Heart right ventricle (tissue), 16 donors: ENCODE measurements around the gene ZNF85. TPM values are rescaled to one million over a fixed set of nuclear protein-coding genes. Genes with fewer than 3 reads are reported as not detected.
A peak's percentile ranks its signal among the peaks of the same experiment; 100 is the strongest.

ENCODE experiments used
- ATAC-seq, 8 donors: fragments of 200-7000 bp; cut with Tn5 transposase; one replicate each; pipeline ENCODE4 v1.9.1; 2020; ENCODE audit warnings: mild to moderate bottlenecking in 8 of 8, moderate library complexity in 8 of 8, moderate number of reproducible peaks in 1 of 8
- DNase-seq, 2 donors: peaks; one replicate each; pipeline ENCODE4 v3.0.0-alpha.2; 2020
- H3K27ac ChIP-seq, 10 donors: fragments of 200-600 bp; sonication (generic) in 2 of 10; one replicate each; pipeline versions ENCODE4 v1.5.0 to v1.8.0; 2020 to 2022; ENCODE audit warnings: mild to moderate bottlenecking in 3 of 10
- H3K27me3 ChIP-seq, 7 donors: fragments of 200-600 bp; one replicate each; pipeline ENCODE4 v1.8.0; 2021 to 2022; ENCODE audit warnings: mild to moderate bottlenecking in 2 of 7
- H3K36me3 ChIP-seq, 9 donors: fragments of 200-600 bp; sonication (generic) in 1 of 9; one replicate each; pipeline versions ENCODE4 v1.5.0 to v1.8.0; 2020 to 2022; ENCODE audit warnings: mild to moderate bottlenecking in 2 of 9
- H3K4me1 ChIP-seq, 9 donors: fragments of 200-600 bp; sonication (generic) in 1 of 9; one replicate each; pipeline versions ENCODE4 v1.5.0 to v1.8.0; 2020 to 2022; ENCODE audit warnings: mild to moderate bottlenecking in 4 of 9
- H3K4me3 ChIP-seq, 10 donors: fragments of 200-600 bp; sonication (generic) in 2 of 10; one replicate each; pipeline versions ENCODE4 v1.5.0 to v1.8.0; 2020 to 2022; ENCODE audit warnings: mild to moderate bottlenecking in 7 of 10, moderate library complexity in 2 of 10
- H3K9me3 ChIP-seq, 11 donors: fragments of 200-600 bp in 10 of 11; sonication (generic) in 2 of 11; one replicate each; pipeline versions ENCODE4 v1.5.0 to v1.8.0; 2013 to 2022; ENCODE audit warnings: mild to moderate bottlenecking in 2 of 11, control low read depth in 1 of 11, moderate library complexity in 1 of 11
- CTCF ChIP-seq, 9 donors: fragments of 200-600 bp; sonication (generic) in 2 of 9; IDR thresholded peaks; one replicate each; pipeline versions ENCODE4 v1.5.0 to v1.8.0; 2021 to 2022; ENCODE audit warnings: antibody characterized with exemption in 9 of 9, mild to moderate bottlenecking in 5 of 9, moderate library complexity in 1 of 9
- WGBS, 2 donors: extraction: QIAGEN DNeasy Blood & Tissue Kit; methylation state at CpG; one replicate each; pipeline ENCODE4 v1.1.7; 2013; ENCODE audit warnings: inconsistent platforms in 1 of 2; 5-methylcytosine and 5-hydroxymethylcytosine counted together
- intact Hi-C, 10 donors: fragments of 100-400 bp; cut with DNase I; formaldehyde crosslinking; loops; one replicate each; pipeline versions ENCODE4 v1.11.1 to v1.14.2; 2022
- long read RNA-seq, 3 donors: library from polyadenylated mRNA; unstranded; transcript quantifications; one replicate each; pipeline ENCODE4 v2.0.0, GENCODE V29; 2020 to 2021
- polyA plus RNA-seq, 2 donors: library from polyadenylated mRNA; stranded (reverse); fragments of 200-250 nt; gene quantifications; one replicate each; pipeline ENCODE4 v1.2.3, GENCODE V29; 2013
- total RNA-seq, 10 donors: library from RNA; stranded (reverse); fragmentation: NEBNext Ultra II Directional in 3 of 10; extraction: Animal tissue kit (Norgen Biotek cat#: 25700) in 3 of 10; gene quantifications; one replicate each; pipeline versions ENCODE4 v1.2.1 to v1.2.4, GENCODE V29; 2021 to 2023
- donor health status: Arrhythmogenic right ventricular cardiomyopathy.
- donor health status: ischemic (EF 13 %, LVEDD 7.1; RV severe dilation, severe dysfunction).
- donor health status: healthy with polysubstance abuse.
- donor health status: DM: no; HTN: yes; CAD: no.
- donor health status: DM: no; HTN: no; CAD: no.
- donor health status: ischemic (EF 25% LVEDD 6.9; RV normal size, moderate dysfunction).
- donor health status: ischemic (EF 25% LVEDD 5.7; RV mildly dilated, moderate dysfunction).
- donor health status: healthy.
- donor health status: DM: yes; HTN: yes; CAD: no.
- donor health status: Ischemic cardiomyopathy.
- donor health status: ischemic (EF 35%, LVEDD 5.7; RV mildly dilated, moderate dysfunction).
- donor health status: nonischemic (EF 11% LVEDD 7.7; RV severe dilation, severe dysfunction).
- donor health status: DM: yes; HTN: yes; CAD: no.
- donor health status: PGD.
- donor health status: ischemic (EF 29% LVEDD 5.4; RV normal size, mild dysfunction).
- donor health status: nonischemic (EF 23%, LVEDD 6.1; RV moderate dilation, normal function).

ZNF85 gene
- 1 to 10 TPM; 1.3 to 5.9 (median 3.0) TPM for total RNA-seq
- 1 to 10 TPM; 1.9 to 4.4 TPM for polyA plus RNA-seq
- long read RNA-seq, donor 1, partial matches to known transcripts = 0 of 3 reads
- long read RNA-seq, donor 1, other reads (novel, unspliced or antisense) = 1 of 3 reads
- long read RNA-seq, donor 2, partial matches to known transcripts = 0 of 6 reads
- long read RNA-seq, donor 2, other reads (novel, unspliced or antisense) = 2 of 6 reads
- long read RNA-seq, donor 3, partial matches to known transcripts = 0 of 1 reads
- long read RNA-seq, donor 3, other reads (novel, unspliced or antisense) = 0 of 1 reads

GRCh38 chr19:20923077-20923871, at the start of gene ZNF85:
ZNF85 (plus strand) TSS chr19:20923251; CDS start chr19:20923401, 150 bp downstream.
- peaks cover 0 to 1% (median 0%) of the 10 kb centered on the region in 9 donors for H3K36me3 ChIP-seq
- TF ChIP-seq CTCF (IDR thresholded peaks at IDR 0.05) = no peak
- intact Hi-C loops = loop anchor here in 1 of 10 donors (5.0 to 10.0 kb wide), 2 partner anchors 261 to 358 kb away; partner anchors contain the start of genes ZNF626 and ZNF737
- H3K27ac ChIP-seq = peak within 1 kb of the TSS; percentile 2 to 88 (median 82)
- H3K4me3 ChIP-seq = peak within 1 kb of the TSS; percentile 51 to 82 (median 72)
- WGBS, 2 donors = 0 to 1% methylated on average over 38 of the region's 38 CpGs
- ATAC-seq (peak; percentile 97 to 100 (median 100)), DNase-seq (peak; percentile 87 to 94)
- no peaks in the 10 kb centered on the region for H3K9me3 ChIP-seq
- no peaks in the 10 kb centered on the region for H3K27me3 ChIP-seq
- H3K4me1 ChIP-seq = peaks cover 0 to 17% (median 6%) of the 10 kb centered on the region in 9 donors

- Histone ChIP-seq H3K4me1 (no peaks in the 10 kb centered on the region), H3K27ac (no peak overlapping the region), H3K27me3 (peaks cover 0 to 3% (median 0%) of the 10 kb centered on the region in 7 donors), H3K4me3 (no peak overlapping the region), H3K36me3 (no peaks in the 10 kb centered on the region), H3K9me3 (peaks cover 0 to 97% (median 0%) of the 10 kb centered on the region in 11 donors)
- 76 to 81% methylated on average over 1 of the region's 1 CpG for whole genome bisulfite sequencing, 2 donors
- TF ChIP-seq CTCF (IDR thresholded peaks at IDR 0.05) = no peak
- no peak for ATAC-seq
- DNase-seq = no peak
- intact Hi-C loops = no loop called here
Observed at GRCh38 chr19:20879501-20879900, 43.5 kb upstream of the ZNF85 start.

GRCh38 chr19:20912973-20913372, 10.1 kb upstream of the ZNF85 start:
- no peak overlapping the region for H3K4me3 ChIP-seq
- no peak for TF ChIP-seq CTCF (IDR thresholded peaks at IDR 0.05)
- no peaks in the 10 kb centered on the region for H3K36me3 ChIP-seq
- intact Hi-C loops = no loop called here
- no peak overlapping the region for H3K27ac ChIP-seq
- DNase-seq (no peak), ATAC-seq (no peak)
- peaks cover 0 to 12% (median 0%) of the 10 kb centered on the region in 7 donors for H3K27me3 ChIP-seq
- peaks cover 0 to 50% (median 0%) of the 10 kb centered on the region in 11 donors for H3K9me3 ChIP-seq
- WGBS, 2 donors = 81 to 84% methylated on average over 3 of the region's 3 CpGs
- no peaks in the 10 kb centered on the region for H3K4me1 ChIP-seq

- TF ChIP-seq CTCF (IDR thresholded peaks at IDR 0.05) = no peak
- Histone ChIP-seq H3K9me3 (no peaks in the 10 kb centered on the region), H3K36me3 (peaks cover 0 to 9% (median 0%) of the 10 kb centered on the region in 9 donors), H3K27me3 (no peaks in the 10 kb centered on the region), H3K4me1 (peaks cover 0 to 17% (median 6%) of the 10 kb centered on the region in 9 donors), H3K4me3 (no peak overlapping the region), H3K27ac (no peak overlapping the region)
- DNase-seq (no peak), ATAC-seq (no peak)
- intact Hi-C loops = loop anchor here in 1 of 10 donors (10.0 kb wide), 1 partner anchor 361 kb away; the partner anchor contains the start of gene ZNF737
- 89 to 91% methylated on average over 2 of the region's 2 CpGs for WGBS, 2 donors
Observed at GRCh38 chr19:20925481-20925880, 2.4 kb downstream of the ZNF85 start.
